ENCODE results near the gene PNLDC1. TPM values are rescaled to one million over a fixed set of nuclear protein-coding genes. Genes with fewer than 3 reads are reported as not detected.

The PNLDC1 gene
- total and polyA plus RNA-seq, 3 experiments from 2014 or later: 0.39 to 0.80 TPM; not detected in 1

DNA sequence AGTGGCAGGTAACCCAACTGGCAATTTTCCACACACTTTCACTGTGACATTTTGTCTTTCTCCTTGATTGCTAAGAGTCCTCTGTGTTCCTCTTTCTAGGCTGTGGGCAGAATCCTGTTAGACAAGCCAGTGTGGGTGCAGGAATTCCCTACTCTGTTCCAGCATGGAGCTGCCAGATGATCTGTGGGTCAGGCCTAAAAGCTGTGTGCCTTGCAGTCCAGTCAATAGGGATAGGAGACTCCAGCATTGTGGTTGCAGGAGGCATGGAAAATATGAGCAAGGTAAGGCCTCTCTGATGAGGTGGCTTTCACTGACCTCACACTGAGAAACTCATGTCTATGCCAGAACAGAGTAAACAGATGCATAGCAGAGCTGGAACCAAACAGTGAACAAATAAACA, 33.2 kb upstream of the PNLDC1 start:
- ChIA-PET POLR2A (no interaction called here), CTCF (no interaction called here)
- Mint-ChIP-seq H3K9me3 (no peaks in the 10 kb centered on the region), H3K27me3 (no peaks in the 10 kb centered on the region), H3K4me3 (peak overlapping the region in 1 of 7 donors; percentile 52), H3K36me3 (peaks cover 17 to 76% (median 35%) of the 10 kb centered on the region in 3 donors), H3K27ac (peak overlapping the region in 2 of 8 donors; percentile 12 to 17), H3K4me1 (peaks cover 7 to 11% (median 8%) of the 10 kb centered on the region in 3 donors)
- Histone ChIP-seq H3K4me3 (ENCODE audit: low read length) (no peak overlapping the region), H3K4me1 (ENCODE audit: insufficient read depth, low read length) (peaks cover 9% of the 10 kb centered on the region), H3K27me3 (ENCODE audit: insufficient read depth, low read length, poor library complexity, severe bottlenecking) (no peaks in the 10 kb centered on the region), H3K27ac (ENCODE audit: low read depth, low read length) (no peak overlapping the region), H3K9me3 (ENCODE audit: low read length) (no peaks in the 10 kb centered on the region), H3K36me3 (ENCODE audit: insufficient read depth, low read length) (peaks cover 29% of the 10 kb centered on the region)
- no peak for DNase-seq

DNA sequence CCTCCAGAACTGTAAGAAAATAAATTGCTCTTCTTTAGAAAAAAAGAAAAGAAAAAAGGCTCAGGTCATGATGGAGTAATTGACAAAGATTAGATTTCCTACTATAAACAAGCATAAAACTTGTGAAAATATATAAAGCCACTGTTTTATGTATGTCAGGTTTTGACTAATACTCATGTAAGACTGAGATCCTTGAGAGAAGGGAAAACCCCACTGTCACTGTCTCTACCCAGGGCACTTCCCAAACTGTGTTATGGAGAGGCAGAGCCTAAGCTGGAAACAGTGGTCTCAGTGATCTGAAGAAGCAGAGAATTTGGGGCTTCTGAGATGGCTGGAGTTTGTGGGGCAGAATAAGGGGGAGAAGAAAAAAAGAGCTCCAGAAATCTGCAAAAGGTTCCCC, 30.6 kb upstream of the PNLDC1 start:
- Histone ChIP-seq H3K4me1 (ENCODE audit: insufficient read depth, low read length) (no peaks in the 10 kb centered on the region), H3K27ac (ENCODE audit: low read depth, low read length) (no peak overlapping the region), H3K27me3 (ENCODE audit: insufficient read depth, low read length, poor library complexity, severe bottlenecking) (no peaks in the 10 kb centered on the region), H3K4me3 (ENCODE audit: low read length) (no peak overlapping the region), H3K9me3 (ENCODE audit: low read length) (no peaks in the 10 kb centered on the region), H3K36me3 (ENCODE audit: insufficient read depth, low read length) (peaks cover 29% of the 10 kb centered on the region)
- peaks cover 17 to 73% (median 39%) of the 10 kb centered on the region in 3 donors for H3K36me3 Mint-ChIP-seq
- no peak overlapping the region for H3K27ac Mint-ChIP-seq
- ChIA-PET POLR2A (no interaction called here), CTCF (interaction anchor here (0.8 to 0.9 kb wide), 2 partner anchors 20 to 49 kb away, joined by 3 to 6 read pairs; partner anchors contain the start of gene TCP1)
- no peak overlapping the region for H3K4me3 Mint-ChIP-seq
- H3K9me3 Mint-ChIP-seq: no peaks in the 10 kb centered on the region
- no peak for DNase-seq
- peaks cover 0 to 3% (median 2%) of the 10 kb centered on the region in 3 donors for H3K4me1 Mint-ChIP-seq
- no peaks in the 10 kb centered on the region for H3K27me3 Mint-ChIP-seq

DNA sequence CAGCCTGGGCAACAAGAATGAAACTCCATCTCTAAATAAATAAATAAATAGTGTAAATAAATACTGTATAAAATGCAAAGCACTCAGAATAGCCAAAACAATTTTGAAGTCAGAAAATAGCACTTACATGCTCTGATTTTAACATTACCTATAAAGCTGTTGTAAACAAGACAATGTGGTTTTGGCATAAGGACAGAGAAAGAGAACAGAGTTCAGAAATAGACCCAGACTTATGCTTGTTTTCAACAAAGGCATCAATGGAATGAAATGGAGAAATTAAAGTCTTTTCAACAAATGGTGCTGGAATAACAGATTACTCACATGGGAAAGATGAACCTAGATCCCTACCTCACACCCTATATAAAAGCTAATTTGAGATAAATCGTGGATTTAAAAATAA, 27.9 kb upstream of the PNLDC1 start:
- ChIA-PET CTCF (interaction anchor here (0.8 to 1.2 kb wide), 2 partner anchors 16 to 81 kb away, joined by 3 read pairs; no protein-coding TSS in a partner anchor), POLR2A (no interaction called here)
- H3K4me1 ChIP-seq (ENCODE audit: insufficient read depth, low read length): no peaks in the 10 kb centered on the region
- no peak overlapping the region for H3K4me3 ChIP-seq (ENCODE audit: low read length)
- DNase-seq: no peak
- H3K27me3 ChIP-seq (ENCODE audit: insufficient read depth, low read length, poor library complexity, severe bottlenecking): no peaks in the 10 kb centered on the region
- no peaks in the 10 kb centered on the region for H3K9me3 ChIP-seq (ENCODE audit: low read length)
- no peaks in the 10 kb centered on the region for H3K9me3 Mint-ChIP-seq
- no peak overlapping the region for H3K4me3 Mint-ChIP-seq
- peaks cover 17 to 76% (median 30%) of the 10 kb centered on the region in 3 donors for H3K36me3 Mint-ChIP-seq
- H3K27ac Mint-ChIP-seq: no peak overlapping the region
- no peak overlapping the region for H3K27ac ChIP-seq (ENCODE audit: low read depth, low read length)
- H3K27me3 Mint-ChIP-seq: no peaks in the 10 kb centered on the region
- H3K4me1 Mint-ChIP-seq: no peaks in the 10 kb centered on the region
- peaks cover 28% of the 10 kb centered on the region for H3K36me3 ChIP-seq (ENCODE audit: insufficient read depth, low read length)

DNA sequence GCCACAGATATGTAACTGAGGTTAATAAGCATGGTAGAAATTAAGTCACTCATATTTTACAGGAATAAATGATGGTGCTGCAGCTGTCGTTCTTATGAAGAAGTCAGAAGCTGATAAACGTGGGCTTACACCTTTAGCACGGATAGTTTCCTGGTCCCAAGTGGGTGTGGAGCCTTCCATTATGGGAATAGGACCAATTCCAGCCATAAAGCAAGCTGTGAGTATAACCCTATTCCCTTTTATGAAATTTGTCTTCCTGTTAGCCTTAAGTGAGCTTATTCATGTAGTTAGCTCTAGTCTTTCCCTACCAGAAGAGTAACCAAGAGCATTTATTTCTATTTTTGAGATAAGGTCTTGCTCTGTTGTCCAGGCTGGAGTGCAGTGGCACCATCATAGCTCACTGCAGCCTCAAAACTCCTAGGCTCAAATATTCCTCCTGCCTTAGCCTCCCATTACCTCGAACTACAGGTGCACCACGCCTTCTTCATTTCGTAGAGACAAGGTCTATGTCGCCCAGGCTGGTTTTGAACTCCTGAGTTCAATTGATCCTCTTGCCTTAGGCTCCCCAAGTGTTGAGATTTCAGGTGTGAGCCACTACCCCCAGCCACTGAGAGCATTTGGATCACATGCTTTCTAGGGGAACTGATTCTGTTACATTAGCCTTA, 22.7 kb upstream of the PNLDC1 start:
- Mint-ChIP-seq H3K4me3 (no peak overlapping the region), H3K4me1 (peaks cover 7 to 10% (median 8%) of the 10 kb centered on the region in 3 donors), H3K9me3 (no peaks in the 10 kb centered on the region), H3K27me3 (no peaks in the 10 kb centered on the region), H3K27ac (peak overlapping the region in 7 of 8 donors; percentile 5 to 66 (median 36)), H3K36me3 (peaks cover 6 to 85% (median 23%) of the 10 kb centered on the region in 3 donors)
- no peak for DNase-seq
- Histone ChIP-seq H3K9me3 (ENCODE audit: low read length) (no peaks in the 10 kb centered on the region), H3K4me1 (ENCODE audit: insufficient read depth, low read length) (no peaks in the 10 kb centered on the region), H3K27ac (ENCODE audit: low read depth, low read length) (no peak overlapping the region), H3K4me3 (ENCODE audit: low read length) (no peak overlapping the region), H3K36me3 (ENCODE audit: insufficient read depth, low read length) (peaks cover 42% of the 10 kb centered on the region), H3K27me3 (ENCODE audit: insufficient read depth, low read length, poor library complexity, severe bottlenecking) (no peaks in the 10 kb centered on the region)
- CTCF ChIA-PET: no interaction called here
- POLR2A ChIA-PET: no interaction called here

DNA sequence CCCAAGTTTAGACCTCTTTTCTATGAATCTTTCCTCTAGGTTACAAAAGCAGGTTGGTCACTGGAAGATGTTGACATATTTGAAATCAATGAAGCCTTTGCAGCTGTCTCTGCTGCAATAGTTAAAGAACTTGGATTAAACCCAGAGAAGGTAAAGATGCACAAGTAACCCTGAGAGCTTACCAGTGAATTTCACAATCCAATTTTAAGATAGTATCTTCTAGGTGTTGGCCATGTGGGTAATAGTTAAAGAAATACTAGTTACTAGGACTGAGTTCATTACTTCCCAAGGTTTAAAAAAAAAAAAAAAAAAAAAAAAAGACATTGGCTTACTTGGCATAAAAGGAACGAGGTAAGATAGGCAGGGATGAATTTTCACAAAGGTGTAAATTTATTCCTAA, 21.9 kb upstream of the PNLDC1 start:
- Mint-ChIP-seq H3K27ac (peak overlapping the region in 2 of 8 donors; percentile 36 to 44), H3K4me3 (no peak overlapping the region), H3K27me3 (no peaks in the 10 kb centered on the region), H3K9me3 (no peaks in the 10 kb centered on the region), H3K36me3 (peaks cover 6 to 90% (median 30%) of the 10 kb centered on the region in 3 donors), H3K4me1 (peaks cover 14 to 18% (median 16%) of the 10 kb centered on the region in 3 donors)
- Histone ChIP-seq H3K27me3 (ENCODE audit: insufficient read depth, low read length, poor library complexity, severe bottlenecking) (no peaks in the 10 kb centered on the region), H3K27ac (ENCODE audit: low read depth, low read length) (no peak overlapping the region), H3K9me3 (ENCODE audit: low read length) (no peaks in the 10 kb centered on the region), H3K36me3 (ENCODE audit: insufficient read depth, low read length) (peaks cover 49% of the 10 kb centered on the region), H3K4me1 (ENCODE audit: insufficient read depth, low read length) (no peaks in the 10 kb centered on the region), H3K4me3 (ENCODE audit: low read length) (no peak overlapping the region)
- CTCF ChIA-PET: no interaction called here
- POLR2A ChIA-PET: no interaction called here
- no peak for DNase-seq

DNA sequence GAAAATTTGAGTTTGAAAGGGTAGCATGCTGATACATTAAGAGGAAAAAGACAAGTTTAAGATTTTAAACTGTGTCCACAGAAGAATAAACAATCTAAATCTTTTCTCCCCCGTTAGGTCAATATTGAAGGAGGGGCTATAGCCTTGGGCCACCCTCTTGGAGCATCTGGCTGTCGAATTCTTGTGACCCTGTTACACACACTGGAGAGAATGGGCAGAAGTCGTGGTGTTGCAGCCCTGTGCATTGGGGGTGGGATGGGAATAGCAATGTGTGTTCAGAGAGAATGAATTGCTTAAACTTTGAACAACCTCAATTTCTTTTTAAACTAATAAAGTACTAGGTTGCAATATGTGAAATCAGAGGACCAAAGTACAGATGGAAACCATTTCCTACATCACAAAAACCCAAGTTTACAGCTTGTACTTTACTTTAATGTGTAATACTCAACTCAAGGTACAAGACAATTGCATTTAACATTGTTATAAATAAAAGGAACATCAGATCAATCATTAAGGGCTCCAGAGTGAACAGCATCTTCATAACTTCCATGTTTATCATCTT, 21.5 kb upstream of the PNLDC1 start:
- no peaks in the 10 kb centered on the region for H3K9me3 Mint-ChIP-seq
- H3K27me3 Mint-ChIP-seq: no peaks in the 10 kb centered on the region
- H3K4me1 Mint-ChIP-seq: peaks cover 15 to 21% (median 21%) of the 10 kb centered on the region in 3 donors
- Histone ChIP-seq H3K9me3 (ENCODE audit: low read length) (no peaks in the 10 kb centered on the region), H3K4me1 (ENCODE audit: insufficient read depth, low read length) (no peaks in the 10 kb centered on the region), H3K36me3 (ENCODE audit: insufficient read depth, low read length) (peaks cover 52% of the 10 kb centered on the region), H3K27me3 (ENCODE audit: insufficient read depth, low read length, poor library complexity, severe bottlenecking) (no peaks in the 10 kb centered on the region), H3K27ac (ENCODE audit: low read depth, low read length) (no peak overlapping the region), H3K4me3 (ENCODE audit: low read length) (no peak overlapping the region)
- DNase-seq: no peak
- POLR2A ChIA-PET: no interaction called here
- CTCF ChIA-PET: no interaction called here
- H3K27ac Mint-ChIP-seq: peak overlapping the region in 4 of 8 donors; percentile 12 to 46 (median 38)
- H3K36me3 Mint-ChIP-seq: peaks cover 6 to 92% (median 28%) of the 10 kb centered on the region in 3 donors
- no peak overlapping the region for H3K4me3 Mint-ChIP-seq

DNA sequence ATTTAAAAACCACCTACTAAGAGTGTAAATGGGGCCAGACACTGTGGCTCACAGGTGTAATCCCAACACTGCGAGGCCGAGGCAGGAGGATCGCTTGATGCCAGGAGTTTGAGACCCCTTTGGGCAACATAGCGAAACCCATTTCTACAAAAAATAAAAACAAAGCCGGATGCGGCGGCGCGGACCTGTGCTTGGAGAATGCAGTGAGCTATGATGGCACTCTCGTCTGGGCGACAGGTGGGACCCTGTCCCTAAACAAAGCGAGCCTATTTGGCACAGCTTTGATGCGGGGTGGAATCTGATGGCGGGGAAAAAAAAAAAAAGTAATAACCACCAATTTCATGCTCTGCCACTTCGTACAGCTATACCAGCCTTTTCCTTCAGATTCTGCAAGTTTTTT, 11.8 kb upstream of the PNLDC1 start:
- H3K4me3 ChIP-seq (ENCODE audit: low read length): peak overlapping the region; percentile 97
- no peaks in the 10 kb centered on the region for H3K27me3 ChIP-seq (ENCODE audit: insufficient read depth, low read length, poor library complexity, severe bottlenecking)
- H3K36me3 ChIP-seq (ENCODE audit: insufficient read depth, low read length): peaks cover 43% of the 10 kb centered on the region
- Mint-ChIP-seq H3K9me3 (no peaks in the 10 kb centered on the region), H3K36me3 (peaks cover 0 to 76% (median 15%) of the 10 kb centered on the region in 3 donors), H3K4me3 (peak overlapping the region; percentile 93 to 100 (median 98)), H3K27me3 (peaks cover 0 to 3% of the 10 kb centered on the region in 2 donors), H3K27ac (peak overlapping the region; percentile 51 to 99 (median 94)), H3K4me1 (peaks cover 53 to 75% (median 68%) of the 10 kb centered on the region in 3 donors)
- peak; percentile 6 to 49 (median 11) for DNase-seq
- peak overlapping the region; percentile 95 for H3K27ac ChIP-seq (ENCODE audit: low read depth, low read length)
- ChIA-PET POLR2A (interaction anchor here (0.9 to 4.5 kb wide), 3 partner anchors 26 to 60 kb away, joined by 7 to 84 read pairs (median 76); partner anchors contain the start of genes ACAT2 and WTAP), CTCF (interaction anchor here (0.8 to 1.3 kb wide), 7 partner anchors 14 to 323 kb away, joined by 3 to 6 read pairs (median 3); no protein-coding TSS in a partner anchor)
- peaks cover 48% of the 10 kb centered on the region for H3K4me1 ChIP-seq (ENCODE audit: insufficient read depth, low read length)
- H3K9me3 ChIP-seq (ENCODE audit: low read length): no peaks in the 10 kb centered on the region

Measured in CD8-positive, alpha-beta memory T cell (primary cell).